HG03064 (cell line): ENCODE data around the gene PIK3R2.

Source experiments
- ATAC-seq: cut with Tn5 transposase; IDR thresholded peaks from one replicate; pipeline ENCODE4 v1.9.1; 2021; ENCODE audit warnings: low read depth; ENCODE audit not compliant: unreplicated experiment

The PIK3R2 gene

DNA sequence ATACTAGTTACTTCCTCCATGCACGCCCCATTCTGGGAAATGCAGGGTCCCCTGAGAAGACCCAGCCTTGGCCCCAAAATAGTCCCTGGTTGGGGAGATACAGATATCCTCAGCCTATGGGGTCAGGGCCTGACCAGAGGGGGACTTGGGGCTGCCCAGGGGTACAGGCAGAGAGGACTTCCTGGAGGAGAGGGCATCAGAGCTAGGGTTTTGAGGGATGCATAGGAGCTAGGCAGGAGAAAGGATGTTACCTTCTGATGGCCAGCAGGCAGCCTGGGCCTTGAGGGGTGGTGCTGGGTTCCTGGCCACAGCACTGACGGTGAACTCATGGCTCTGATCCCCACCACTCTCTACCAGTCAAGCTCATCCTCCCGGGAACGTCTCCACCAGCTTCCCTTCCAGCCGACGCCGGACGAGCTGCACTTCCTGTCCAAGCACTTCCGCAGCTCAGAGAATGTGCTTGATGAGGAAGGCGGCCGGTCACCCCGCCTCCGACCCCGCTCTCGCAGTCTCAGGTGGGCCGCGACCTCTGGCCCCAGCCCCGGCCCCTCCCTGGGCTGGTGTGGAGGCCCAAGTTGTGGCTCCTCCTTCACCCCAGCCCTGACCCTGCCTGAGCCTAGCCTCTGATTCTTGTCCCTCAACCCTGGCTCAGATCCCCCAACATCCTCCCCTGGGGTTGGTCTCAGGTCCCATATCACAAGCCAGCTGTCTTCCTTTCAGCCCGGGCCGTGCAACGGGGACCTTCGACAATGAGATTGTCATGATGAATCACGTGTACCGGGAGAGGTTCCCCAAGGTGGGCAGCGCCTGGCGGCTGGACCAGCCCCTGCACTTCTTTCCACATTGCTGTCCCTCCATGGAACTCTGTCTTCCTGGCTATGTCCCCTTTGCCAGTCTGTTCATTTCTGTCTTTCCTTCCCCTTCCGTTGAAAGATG is 29.8 kb upstream of the PIK3R2 start:
- no peak for ATAC-seq

DNA sequence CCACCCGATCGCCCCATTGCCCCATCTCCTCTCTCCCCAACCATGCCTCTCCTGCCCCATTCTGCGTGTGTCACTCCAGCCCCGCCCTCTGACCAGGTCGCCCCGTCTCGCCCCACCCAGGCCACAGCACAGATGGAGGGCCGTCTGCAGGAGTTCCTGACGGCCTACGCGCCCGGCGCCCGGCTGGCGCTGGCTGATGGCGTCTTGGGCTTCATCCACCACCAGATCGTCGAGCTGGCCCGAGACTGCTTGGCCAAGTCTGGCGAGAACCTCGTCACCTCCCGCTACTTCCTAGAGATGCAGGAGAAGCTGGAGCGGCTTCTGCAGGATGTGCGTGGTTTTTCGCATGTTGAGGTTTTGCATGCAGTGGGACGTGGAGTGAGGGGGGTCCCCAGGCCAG is 29.1 kb upstream of the PIK3R2 start:
- ATAC-seq, result no peak

DNA sequence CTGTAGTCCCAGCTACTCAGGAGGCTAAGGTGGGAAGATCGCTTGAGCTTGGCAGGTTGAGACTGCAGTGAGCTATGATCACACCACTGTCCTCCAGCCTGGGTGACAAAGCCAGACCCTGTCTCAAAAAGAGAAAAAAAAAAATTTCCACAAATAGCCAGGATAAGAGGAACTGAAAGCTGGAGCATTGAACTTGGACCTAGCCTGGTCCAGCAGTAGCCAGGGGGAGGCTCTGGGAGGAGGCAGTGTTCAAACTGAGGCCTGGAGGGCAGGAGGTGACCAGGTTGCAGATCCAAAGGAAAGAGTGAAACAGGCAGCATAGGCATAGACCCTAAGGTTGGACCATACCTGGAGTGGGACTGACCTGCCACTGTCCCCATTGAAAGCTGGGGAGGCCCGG is 26.9 kb upstream of the PIK3R2 start:
- no peak for ATAC-seq

DNA sequence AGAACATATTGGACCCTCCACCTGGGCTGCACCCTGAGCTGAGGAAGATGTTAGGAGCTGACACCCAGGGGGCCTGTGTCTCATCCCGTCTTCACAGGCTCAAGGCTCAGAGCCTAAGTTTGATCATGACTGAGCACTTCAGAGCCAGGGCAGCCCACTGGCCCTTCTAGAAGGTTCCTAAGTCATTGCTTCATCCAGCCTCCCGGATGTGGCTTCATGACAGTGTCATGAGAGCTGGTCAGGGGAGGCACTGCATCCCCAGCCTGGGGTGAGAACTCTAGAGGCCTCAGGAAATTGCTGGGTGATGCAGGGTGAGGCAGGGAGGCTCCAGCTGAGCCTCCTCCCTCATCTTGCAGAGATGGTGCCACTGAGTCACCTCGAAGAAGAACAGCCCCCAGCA is 24.9 kb upstream of the PIK3R2 start:
- ATAC-seq, result no peak

- no peak for ATAC-seq
Observed at GRCh38 chr19:18128805-18129204, 24.2 kb upstream of the PIK3R2 start.

- no peak for ATAC-seq
Observed at GRCh38 chr19:18130523-18131242, 22.3 kb upstream of the PIK3R2 start.

GRCh38 chr19:18131841-18132596 is 20.9 kb upstream of the PIK3R2 start:
- no peak for ATAC-seq

DNA sequence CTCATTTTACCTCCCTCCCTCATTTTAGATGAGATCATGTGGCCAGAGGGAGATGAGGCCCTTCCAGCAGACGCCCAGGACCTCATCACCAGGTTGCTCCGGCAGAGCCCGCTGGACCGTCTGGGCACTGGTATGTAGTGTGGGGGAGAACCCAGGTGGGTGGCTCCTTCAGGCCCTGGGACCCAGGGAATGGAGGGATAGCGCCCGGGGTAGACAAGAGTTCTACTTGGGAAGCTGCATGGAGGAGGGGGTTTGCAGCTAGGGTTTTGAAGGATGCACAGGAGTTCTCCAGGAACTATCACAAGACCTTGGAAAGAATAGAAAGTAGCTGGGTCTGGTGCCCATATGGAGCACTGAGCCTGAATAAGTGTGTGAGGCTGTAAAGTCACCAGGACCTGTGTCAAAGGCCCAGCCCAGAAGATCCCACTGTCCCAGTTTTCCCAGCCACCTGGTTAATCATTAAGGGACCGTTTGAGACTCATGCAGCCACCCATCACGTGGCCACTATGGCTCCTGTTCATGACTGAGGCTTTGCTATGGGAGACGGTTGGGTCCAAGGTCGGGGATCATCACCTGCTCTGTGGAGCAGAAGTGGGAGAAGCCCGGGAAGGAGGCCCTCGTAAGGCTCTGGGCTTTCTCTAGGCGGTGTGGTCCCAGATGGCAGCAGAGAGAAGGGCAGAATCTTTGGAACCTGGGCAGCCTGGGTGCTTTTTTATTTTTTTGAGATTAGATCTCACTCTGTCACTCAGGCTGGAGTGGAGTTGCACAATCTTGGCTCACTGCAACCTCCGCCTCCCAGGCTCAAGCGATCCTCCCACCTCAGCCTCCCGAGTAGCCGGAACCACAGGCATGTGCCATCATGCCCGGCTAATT is 17.0 kb upstream of the PIK3R2 start:
- no peak for ATAC-seq

DNA sequence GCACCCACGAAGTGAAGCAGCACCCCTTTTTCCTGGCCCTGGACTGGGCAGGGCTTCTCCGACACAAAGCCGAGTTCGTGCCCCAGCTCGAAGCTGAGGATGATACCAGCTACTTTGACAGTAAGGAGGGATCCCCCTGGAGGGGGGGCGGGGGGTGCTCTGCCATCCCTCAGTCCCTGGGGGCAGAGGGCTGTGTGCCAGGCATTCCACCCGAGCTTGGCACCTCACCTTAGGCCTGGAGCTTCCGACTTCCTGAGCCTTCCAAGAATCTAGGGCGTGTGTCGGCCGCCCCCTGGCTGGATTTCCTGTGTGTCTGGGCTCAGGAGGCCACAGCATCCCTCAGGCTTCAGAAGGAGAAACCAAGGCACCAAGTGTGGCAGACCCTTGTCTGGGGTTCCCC is 15.7 kb upstream of the PIK3R2 start:
- ATAC-seq, result no peak

DNA sequence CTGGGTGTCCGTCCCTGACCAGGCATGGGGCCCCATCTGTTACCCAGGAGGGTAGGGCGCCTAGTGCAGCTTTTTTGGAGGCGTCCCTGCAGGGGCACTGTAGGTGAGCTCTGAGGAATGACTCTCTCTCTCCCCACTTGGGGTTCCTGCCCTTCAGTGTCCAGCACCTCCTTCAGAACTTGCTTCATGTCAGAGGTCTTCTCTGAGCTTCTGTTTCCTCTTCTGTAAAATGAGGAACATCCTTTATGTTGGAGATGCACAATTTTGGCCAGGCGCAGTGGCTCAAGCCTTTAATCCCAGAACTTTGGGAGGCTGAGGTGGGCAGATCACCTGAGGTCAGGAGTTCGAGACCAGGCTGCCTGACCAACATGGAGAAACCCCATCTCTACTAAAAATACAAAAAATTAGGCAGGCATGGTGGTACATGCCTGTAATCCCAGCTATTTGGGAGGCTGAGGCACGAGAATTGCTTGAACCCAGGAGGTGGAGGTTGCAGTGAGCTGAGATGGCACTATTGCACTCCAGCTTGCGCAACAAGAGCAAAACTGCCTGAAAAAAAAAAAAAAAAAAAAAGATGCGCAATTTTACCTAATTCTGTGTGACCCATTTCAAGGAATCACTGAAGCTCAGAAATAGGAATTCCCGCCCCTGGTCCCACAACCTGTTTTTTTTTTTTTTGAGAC is 15.2 kb upstream of the PIK3R2 start:
- no peak for ATAC-seq

DNA sequence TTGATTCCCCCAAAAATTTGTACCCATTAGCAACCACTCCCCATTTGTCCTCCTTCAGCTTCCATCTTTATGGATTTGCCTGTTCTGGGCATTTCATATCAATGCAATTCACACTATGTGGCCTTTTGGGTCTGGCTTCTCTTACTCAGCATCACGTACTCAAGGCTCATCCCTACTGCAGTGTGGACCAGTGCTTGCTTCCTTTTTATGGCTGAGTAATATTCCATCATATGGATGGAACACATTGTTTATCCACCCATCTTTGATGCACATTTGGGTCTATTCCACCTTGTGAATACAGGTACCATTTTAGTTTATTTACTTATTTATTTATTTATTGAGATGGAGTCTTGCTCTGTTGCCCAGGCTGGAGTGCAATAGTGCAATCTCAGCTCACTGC is 12.5 kb upstream of the PIK3R2 start:
- ATAC-seq, result no peak

DNA sequence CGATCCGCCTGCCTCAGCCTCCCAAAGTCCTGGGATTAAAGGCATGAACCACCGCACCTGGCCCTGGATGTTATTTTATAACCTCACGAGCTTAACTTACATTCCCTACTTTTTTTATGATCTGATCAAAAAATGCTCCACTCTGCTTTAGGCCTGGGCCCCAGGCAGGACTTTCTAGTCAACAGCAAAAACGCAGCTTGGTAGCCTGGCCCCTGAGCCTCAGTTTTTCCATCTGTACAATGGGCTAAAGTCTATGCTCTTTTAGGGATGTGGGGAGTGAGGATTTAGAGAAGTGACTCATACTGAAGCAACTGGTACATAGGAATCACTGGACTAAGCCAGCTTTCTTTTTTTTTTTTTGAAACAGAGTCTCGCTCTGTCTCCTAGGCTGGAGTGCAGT is 11.9 kb upstream of the PIK3R2 start:
- no peak for ATAC-seq

DNA sequence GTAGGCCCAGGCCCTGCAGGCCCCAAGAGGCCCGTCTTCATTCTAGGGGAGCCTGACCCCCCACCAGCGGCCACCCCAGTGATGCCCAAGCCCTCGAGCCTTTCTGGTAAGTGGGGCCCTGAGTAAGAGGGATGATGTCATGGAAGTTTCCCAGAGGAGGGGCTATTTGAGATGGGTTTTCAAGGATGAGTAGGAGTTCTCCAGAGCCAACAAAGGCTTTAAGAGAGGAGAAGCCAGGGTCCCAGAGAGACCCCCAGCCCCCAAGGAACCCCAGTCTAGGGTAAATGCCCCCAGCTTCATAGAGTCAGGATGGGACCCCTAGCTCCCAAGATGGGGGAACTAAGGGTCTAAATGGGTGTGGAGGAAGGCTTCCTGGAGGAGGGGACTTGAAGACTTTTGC is 9.1 kb upstream of the PIK3R2 start:
- no peak for ATAC-seq

DNA sequence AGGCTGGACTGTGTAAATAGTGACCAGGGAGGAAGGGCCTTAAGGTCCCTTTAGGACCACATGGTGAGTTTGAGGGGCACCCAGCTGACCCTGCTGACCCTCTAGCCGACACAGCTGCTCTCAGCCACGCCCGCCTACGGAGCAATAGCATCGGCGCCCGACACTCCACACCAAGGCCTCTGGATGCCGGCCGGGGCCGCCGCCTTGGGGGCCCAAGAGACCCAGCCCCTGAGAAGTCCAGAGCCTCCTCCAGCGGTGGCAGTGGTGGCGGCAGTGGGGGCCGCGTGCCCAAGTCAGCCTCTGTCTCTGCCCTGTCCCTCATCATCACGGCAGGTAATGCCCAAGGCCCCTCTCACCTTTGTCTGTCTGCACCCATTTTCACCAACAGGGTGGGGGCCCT is 8.6 kb upstream of the PIK3R2 start:
- no peak for ATAC-seq

DNA sequence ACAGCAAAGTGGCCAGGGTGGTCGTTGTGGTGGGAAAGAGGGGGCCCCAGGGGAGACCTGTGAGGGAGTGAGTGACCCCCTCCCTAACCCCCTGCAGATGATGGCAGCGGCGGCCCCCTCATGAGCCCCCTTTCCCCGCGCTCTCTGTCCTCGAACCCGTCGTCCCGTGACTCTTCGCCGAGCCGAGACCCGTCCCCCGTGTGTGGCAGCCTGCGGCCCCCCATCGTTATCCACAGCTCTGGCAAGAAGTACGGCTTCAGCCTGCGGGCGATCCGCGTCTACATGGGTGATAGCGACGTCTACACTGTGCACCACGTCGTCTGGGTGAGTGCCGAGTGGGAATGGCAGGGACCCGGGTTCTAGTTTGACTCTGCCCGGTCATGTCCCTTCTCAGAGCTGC is 8.1 kb upstream of the PIK3R2 start:
- no peak for ATAC-seq

GRCh38 chr19:18145391-18145999 is 7.5 kb upstream of the PIK3R2 start:
- no peak for ATAC-seq

GRCh38 chr19:18147396-18147795 is 5.6 kb upstream of the PIK3R2 start:
- ATAC-seq, result no peak

DNA sequence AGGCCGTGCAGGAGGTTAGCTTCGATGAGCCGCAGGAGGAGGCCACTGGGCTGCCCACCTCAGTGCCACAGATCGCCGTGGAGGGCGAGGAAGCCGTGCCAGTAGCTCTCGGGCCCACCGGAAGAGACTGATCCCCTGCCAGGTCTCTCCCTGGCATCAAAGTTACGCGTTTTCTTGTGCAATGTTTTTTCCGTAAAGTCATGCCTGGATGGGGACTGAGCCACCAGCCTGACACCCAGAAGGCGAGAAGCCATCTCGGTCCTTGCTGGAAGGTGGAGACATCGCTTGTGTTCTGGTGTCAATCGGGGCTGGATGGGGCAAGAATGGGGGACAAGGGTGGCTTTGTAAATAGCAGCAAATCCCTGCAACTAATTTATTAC is 3.4 kb upstream of the PIK3R2 start:
- no peak for ATAC-seq
